ENCODE measurements around the gene EIF2AK3.
A peak's percentile ranks its signal among the peaks of the same experiment; 100 is the strongest.

EIF2AK3 gene

GRCh38 chr2:88627055-88627855 is at the start of gene EIF2AK3:
Gene EIF2AK3, minus strand, starts transcription at chr2:88627464. Its CDS starts 190 bp downstream, at chr2:88627274.
- H3K4me3 ChIP-seq (replicated peaks; ENCODE audit: low read depth, low read length), result peak within 1 kb of the TSS; percentile 86
- peak; percentile 100 for DNase-seq (ENCODE audit: low read depth)
- no peak for TF ChIP-seq CTCF (IDR thresholded peaks at IDR 0.05; ENCODE audit: low read length, missing control alignments)

- no peak for TF ChIP-seq CTCF (IDR thresholded peaks at IDR 0.05; ENCODE audit: low read length, missing control alignments)
- DNase-seq (ENCODE audit: low read depth), result no peak
- H3K4me3 ChIP-seq (replicated peaks; ENCODE audit: low read depth, low read length), result no peak overlapping the region
Observed at GRCh38 chr2:88673363-88673762, 46.1 kb upstream of the EIF2AK3 start.

- peak; percentile 85 for TF ChIP-seq CTCF (IDR thresholded peaks at IDR 0.05; ENCODE audit: low read length, missing control alignments)
- H3K4me3 ChIP-seq (replicated peaks; ENCODE audit: low read depth, low read length), result no peak overlapping the region
- DNase-seq (ENCODE audit: low read depth), result peak; percentile 73
Observed at GRCh38 chr2:88671786-88672427, 44.6 kb upstream of the EIF2AK3 start.

- DNase-seq (ENCODE audit: low read depth), result peak; percentile 67
- peak; percentile 72 for TF ChIP-seq CTCF (IDR thresholded peaks at IDR 0.05; ENCODE audit: low read length, missing control alignments)
- no peak overlapping the region for H3K4me3 ChIP-seq (replicated peaks; ENCODE audit: low read depth, low read length)
Observed at GRCh38 chr2:88669482-88670214, 42.4 kb upstream of the EIF2AK3 start.

- no peak for DNase-seq (ENCODE audit: low read depth)
- TF ChIP-seq CTCF (IDR thresholded peaks at IDR 0.05; ENCODE audit: low read length, missing control alignments), result no peak
- H3K4me3 ChIP-seq (replicated peaks; ENCODE audit: low read depth, low read length), result no peak overlapping the region
Observed at GRCh38 chr2:88668862-88669261, 41.6 kb upstream of the EIF2AK3 start.

- no peak for DNase-seq (ENCODE audit: low read depth)
- TF ChIP-seq CTCF (IDR thresholded peaks at IDR 0.05; ENCODE audit: low read length, missing control alignments), result no peak
Observed at GRCh38 chr2:88667219-88667618, 40.0 kb upstream of the EIF2AK3 start.

More at GRCh38 chr2:88667219-88667618, 40.0 kb upstream of the EIF2AK3 start:
- H3K4me3 ChIP-seq (replicated peaks; ENCODE audit: low read depth, low read length), result no peak overlapping the region

Measured in fibroblast of pulmonary artery (primary cell).